ENCODE data around the gene RGS19. TPM values are rescaled to one million over a fixed set of nuclear protein-coding genes. Genes with fewer than 3 reads are reported as not detected.

The RGS19 gene
- total and polyA plus RNA-seq, 7 donors, result 2.0 to 5.7 (median 3.5) TPM

GRCh38 chr20:64074184-64074789, 5.0 kb downstream of the RGS19 start:
- Histone ChIP-seq H3K4me1 (peaks cover 9% of the 10 kb centered on the region), H3K4me3 (no peak overlapping the region), H3K27ac (no peak overlapping the region), H3K36me3 (ENCODE audit: insufficient read depth in 1 of 2, low read depth in 1 of 2) (peaks cover 0 to 10% of the 10 kb centered on the region in 2 donors), H3K27me3 (ENCODE audit: insufficient read depth in 3 of 3, low read length in 2 of 3) (peaks cover 0 to 2% (median 0%) of the 10 kb centered on the region in 3 donors), H3K9me3 (no peaks in the 10 kb centered on the region)
- WGBS, 3 donors, result 85 to 93% (median 91%) methylated on average over 28 of the region's 28 CpGs
- ATAC-seq (no peak), DNase-seq (no peak)
- TF ChIP-seq CTCF (IDR thresholded peaks at IDR 0.05), result no peak
- intact Hi-C loops (cut with DNase I), result no loop called here

- Histone ChIP-seq H3K27me3 (ENCODE audit: insufficient read depth in 3 of 3, low read length in 2 of 3) (no peaks in the 10 kb centered on the region), H3K36me3 (ENCODE audit: insufficient read depth in 1 of 2, low read depth in 1 of 2) (peaks cover 0 to 10% of the 10 kb centered on the region in 2 donors), H3K27ac (no peak overlapping the region), H3K4me1 (peaks cover 2% of the 10 kb centered on the region), H3K4me3 (no peak overlapping the region), H3K9me3 (no peaks in the 10 kb centered on the region)
- WGBS, 3 donors, result 88 to 93% (median 89%) methylated on average over 32 to 37 of the region's 37 CpGs
- intact Hi-C loops (cut with DNase I), result no loop called here
- ATAC-seq (no peak), DNase-seq (no peak)
- TF ChIP-seq CTCF (IDR thresholded peaks at IDR 0.05), result no peak
These were observed 5.7 kb downstream of the RGS19 start for GRCh38 chr20:64073476-64074183.

- H3K27ac ChIP-seq, result no peak overlapping the region
- no peak overlapping the region for H3K4me3 ChIP-seq
- H3K4me1 ChIP-seq, result no peaks in the 10 kb centered on the region
- H3K27me3 ChIP-seq (ENCODE audit: insufficient read depth in 3 of 3, low read length in 2 of 3), result no peaks in the 10 kb centered on the region
- H3K36me3 ChIP-seq (ENCODE audit: insufficient read depth in 1 of 2, low read depth in 1 of 2), result peaks cover 0 to 10% of the 10 kb centered on the region in 2 donors
- 83 to 86% (median 83%) methylated on average over 14 of the region's 14 CpGs for WGBS, 3 donors
- DNase-seq (no peak), ATAC-seq (no peak)
- no peak for TF ChIP-seq CTCF (IDR thresholded peaks at IDR 0.05)
- H3K9me3 ChIP-seq, result no peaks in the 10 kb centered on the region
- intact Hi-C loops (cut with DNase I), result no loop called here
These were observed 6.7 kb downstream of the RGS19 start for GRCh38 chr20:64072498-64073063.

GRCh38 chr20:64071341-64072332, 7.7 kb downstream of the RGS19 start:
- ATAC-seq (no peak), DNase-seq (no peak)
- no peak for TF ChIP-seq CTCF (IDR thresholded peaks at IDR 0.05)
- intact Hi-C loops (cut with DNase I), result no loop called here
- Histone ChIP-seq H3K4me3 (no peak overlapping the region), H3K4me1 (no peaks in the 10 kb centered on the region), H3K27ac (no peak overlapping the region), H3K36me3 (ENCODE audit: insufficient read depth in 1 of 2, low read depth in 1 of 2) (peaks cover 0 to 10% of the 10 kb centered on the region in 2 donors), H3K27me3 (ENCODE audit: insufficient read depth in 3 of 3, low read length in 2 of 3) (no peaks in the 10 kb centered on the region), H3K9me3 (no peaks in the 10 kb centered on the region)
- WGBS, 3 donors, result 88 to 90% (median 89%) methylated on average over 28 to 30 of the region's 30 CpGs
